Duodenal mucosa (tissue), 2 donors: ENCODE results near the gene BRSK2.
"Not testable (repeated sequence)": the region's sequence is repeated elsewhere in the genome, so short reads cannot be mapped to it uniquely, and the experiment has no call there.

ENCODE experiments used
- H3K27ac ChIP-seq: one replicate; pipeline ENCODE4 v1.7.0; 2013; ENCODE audit warnings: low read depth, low read length
- H3K27me3 ChIP-seq, 2 donors: one replicate each; pipeline ENCODE4 v1.7.0; 2013; ENCODE audit warnings: low read length in 2 of 2, control low read depth in 1 of 2; ENCODE audit not compliant: insufficient read depth in 2 of 2, control insufficient read depth in 1 of 2
- H3K36me3 ChIP-seq, 2 donors: one replicate each; pipeline ENCODE4 v1.7.0; 2013; ENCODE audit warnings: low read length in 2 of 2, control low read depth in 1 of 2; ENCODE audit not compliant: insufficient read depth in 2 of 2, control insufficient read depth in 1 of 2
- H3K4me1 ChIP-seq, 2 donors: one replicate each; pipeline ENCODE4 v1.7.0; 2013; ENCODE audit warnings: low read length in 2 of 2, control low read depth in 1 of 2; ENCODE audit not compliant: insufficient read depth in 2 of 2, control insufficient read depth in 1 of 2
- H3K4me3 ChIP-seq, 2 donors: one replicate each; pipeline ENCODE4 v1.7.0; 2013; ENCODE audit warnings: low read length in 2 of 2, low read depth in 1 of 2
- H3K9ac ChIP-seq, 2 donors: one replicate each; pipeline ENCODE4 v1.7.0; 2013; ENCODE audit warnings: low read length in 2 of 2, low read depth in 1 of 2
- H3K9me3 ChIP-seq, 2 donors: one replicate each; pipeline ENCODE4 v1.7.0; 2013; ENCODE audit warnings: low read length in 2 of 2, control low read depth in 1 of 2; ENCODE audit not compliant: control insufficient read depth in 1 of 2

The BRSK2 gene

GRCh38 chr11:1347411-1347999 lies 42.2 kb upstream of the BRSK2 start:
- H3K27ac ChIP-seq, H3K27me3 ChIP-seq, H3K4me3 ChIP-seq: not testable (repeated sequence)

GRCh38 chr11:1348146-1348795 lies 41.5 kb upstream of the BRSK2 start:
- Histone ChIP-seq H3K4me3 (no peak overlapping the region), H3K9me3 (no peaks in the 10 kb centered on the region), H3K27ac (no peak overlapping the region), H3K36me3 (no peaks in the 10 kb centered on the region), H3K27me3 (peaks cover 0 to 4% of the 10 kb centered on the region in 2 donors), H3K4me1 (no peaks in the 10 kb centered on the region), H3K9ac (no peak overlapping the region)

More at GRCh38 chr11:1347411-1347999, 42.2 kb upstream of the BRSK2 start:
- H3K9me3 ChIP-seq, H3K4me1 ChIP-seq, H3K36me3 ChIP-seq, H3K9ac ChIP-seq: not testable (repeated sequence)

- no peaks in the 10 kb centered on the region for H3K36me3 ChIP-seq
- H3K4me3 ChIP-seq: no peak overlapping the region
- H3K4me1 ChIP-seq: no peaks in the 10 kb centered on the region
- no peak overlapping the region for H3K9ac ChIP-seq
- peaks cover 0 to 4% of the 10 kb centered on the region in 2 donors for H3K27me3 ChIP-seq
- no peak overlapping the region for H3K27ac ChIP-seq
- no peaks in the 10 kb centered on the region for H3K9me3 ChIP-seq
Observed at GRCh38 chr11:1348796-1349326, 40.9 kb upstream of the BRSK2 start.

- Histone ChIP-seq H3K9me3 (no peaks in the 10 kb centered on the region), H3K9ac (no peak overlapping the region), H3K27ac (no peak overlapping the region), H3K36me3 (no peaks in the 10 kb centered on the region), H3K27me3 (peaks cover 0 to 4% of the 10 kb centered on the region in 2 donors), H3K4me3 (no peak overlapping the region), H3K4me1 (no peaks in the 10 kb centered on the region)
Observed at GRCh38 chr11:1349327-1350041, 40.2 kb upstream of the BRSK2 start.

GRCh38 chr11:1350086-1350725 lies 39.5 kb upstream of the BRSK2 start:
- Histone ChIP-seq H3K4me1 (no peaks in the 10 kb centered on the region), H3K36me3 (no peaks in the 10 kb centered on the region), H3K27me3 (peaks cover 0 to 4% of the 10 kb centered on the region in 2 donors), H3K9ac (no peak overlapping the region), H3K4me3 (no peak overlapping the region), H3K9me3 (no peaks in the 10 kb centered on the region), H3K27ac (no peak overlapping the region)

- Histone ChIP-seq H3K9ac (no peak overlapping the region), H3K27me3 (peaks cover 0 to 4% of the 10 kb centered on the region in 2 donors)
Observed at GRCh38 chr11:1351278-1351937, 38.3 kb upstream of the BRSK2 start.

GRCh38 chr11:1352696-1353382 lies 36.9 kb upstream of the BRSK2 start:
- Histone ChIP-seq H3K9ac (no peak overlapping the region), H3K36me3 (no peaks in the 10 kb centered on the region), H3K27ac (no peak overlapping the region), H3K4me3 (no peak overlapping the region), H3K9me3 (no peaks in the 10 kb centered on the region), H3K27me3 (peaks cover 3 to 4% of the 10 kb centered on the region in 2 donors), H3K4me1 (peaks cover 0 to 7% of the 10 kb centered on the region in 2 donors)

More at GRCh38 chr11:1351278-1351937, 38.3 kb upstream of the BRSK2 start:
- Histone ChIP-seq H3K36me3 (no peaks in the 10 kb centered on the region), H3K4me3 (no peak overlapping the region), H3K4me1 (peaks cover 0 to 6% of the 10 kb centered on the region in 2 donors), H3K9me3 (no peaks in the 10 kb centered on the region), H3K27ac (no peak overlapping the region)

- no peaks in the 10 kb centered on the region for H3K9me3 ChIP-seq
- H3K36me3 ChIP-seq: no peaks in the 10 kb centered on the region
- no peak overlapping the region for H3K4me3 ChIP-seq
- H3K27ac ChIP-seq: no peak overlapping the region
- H3K9ac ChIP-seq: no peak overlapping the region
- peaks cover 0 to 7% of the 10 kb centered on the region in 2 donors for H3K4me1 ChIP-seq
- peaks cover 3 to 4% of the 10 kb centered on the region in 2 donors for H3K27me3 ChIP-seq
Observed at GRCh38 chr11:1353383-1354124, 36.2 kb upstream of the BRSK2 start.
